Calu3 (cell line): ENCODE results near the gene RNF7. TPM values are rescaled to one million over a fixed set of nuclear protein-coding genes. Genes with fewer than 3 reads are reported as not detected.

Experiments used
- BruUV-seq: library from RNA; stranded (reverse); fragments of 400-500 nt; replicated peaks from 2 replicates; lab custom pipeline; 2021; lab: Mats Ljungman, UMichigan
- CTCF ChIA-PET: fragments of 300-600 bp; sonication (Branson Sonifier 250); formaldehyde crosslinking; loops from one replicate; lab custom pipeline; 2022; ENCODE audit warnings: antibody characterized with exemption; lab: Charles Lee
- DNase-seq: peaks from one replicate; pipeline ENCODE4 v3.0.0; 2022
- H3K27ac Mint-ChIP-seq: one replicate; pipeline ENCODE4 v1.8.0; 2022; ENCODE audit warnings: mixed read lengths; ENCODE audit not compliant: unreplicated experiment
- H3K27me3 Mint-ChIP-seq: one replicate; pipeline ENCODE4 v1.8.0; 2022; ENCODE audit warnings: mixed read lengths; ENCODE audit not compliant: unreplicated experiment
- H3K36me3 Mint-ChIP-seq: one replicate; pipeline ENCODE4 v1.8.0; 2022; ENCODE audit warnings: mild to moderate bottlenecking, moderate library complexity, mixed read lengths; ENCODE audit not compliant: insufficient read depth, unreplicated experiment
- H3K4me1 Mint-ChIP-seq: one replicate; pipeline ENCODE4 v1.8.0; 2022; ENCODE audit warnings: mild to moderate bottlenecking, low read depth, mixed read lengths; ENCODE audit not compliant: unreplicated experiment
- H3K4me3 Mint-ChIP-seq: one replicate; pipeline ENCODE4 v1.8.0; 2022; ENCODE audit warnings: mild to moderate bottlenecking, low read depth, moderate library complexity, mixed read lengths; ENCODE audit not compliant: unreplicated experiment
- H3K9me3 Mint-ChIP-seq: one replicate; pipeline ENCODE4 v1.8.0; 2022; ENCODE audit warnings: low read depth, mixed read lengths; ENCODE audit not compliant: unreplicated experiment
- CTCF ChIP-seq: fragments of 200-600 bp; IDR thresholded peaks from one replicate; pipeline ENCODE4 v1.8.0; 2022; ENCODE audit warnings: antibody characterized with exemption; ENCODE audit not compliant: unreplicated experiment
- intact Hi-C: fragments of 100-400 bp; cut with micrococcal nuclease; formaldehyde crosslinking; loops from one replicate; pipeline ENCODE4 v1.10.0; 2022; ENCODE audit not compliant: unreplicated experiment
- total RNA-seq: library from RNA; stranded (reverse); gene quantifications from 2 replicates; pipeline ENCODE4 v1.2.3, GENCODE V29; 2022

The RNF7 gene
- total RNA-seq, 1 experiment from 2014 or later: 108 TPM

- Mint-ChIP-seq H3K27me3 (no peaks in the 10 kb centered on the region), H3K4me3 (no peak overlapping the region), H3K4me1 (no peaks in the 10 kb centered on the region), H3K36me3 (peaks cover 24% of the 10 kb centered on the region), H3K27ac (no peak overlapping the region), H3K9me3 (no peaks in the 10 kb centered on the region)
- CTCF ChIA-PET: no interaction called here
- TF ChIP-seq CTCF: no peak
- no peak for DNase-seq
- BruUV-seq: no TSS peak
- intact Hi-C loops: loop anchor here (5.0 kb wide), 1 partner anchor 88 kb away; no protein-coding TSS in a partner anchor
Measured at GRCh38 chr3:141735176-141735575, 2.9 kb upstream of the RNF7 start.

GRCh38 chr3:141735770-141736465 is 2.2 kb upstream of the RNF7 start:
- no peak for TF ChIP-seq CTCF
- Mint-ChIP-seq H3K36me3 (peaks cover 28% of the 10 kb centered on the region), H3K27me3 (no peaks in the 10 kb centered on the region), H3K4me3 (no peak overlapping the region), H3K4me1 (peaks cover 5% of the 10 kb centered on the region), H3K27ac (no peak overlapping the region), H3K9me3 (no peaks in the 10 kb centered on the region)
- intact Hi-C loops: loop anchor here (5.0 kb wide), 1 partner anchor 89 kb away; no protein-coding TSS in a partner anchor
- CTCF ChIA-PET: no interaction called here
- no peak for DNase-seq
- no TSS peak for BruUV-seq

GRCh38 chr3:141737093-141737492 is 1.0 kb upstream of the RNF7 start:
- intact Hi-C loops: loop anchor here (5.0 kb wide), 1 partner anchor 90 kb away; no protein-coding TSS in a partner anchor

GRCh38 chr3:141737678-141738021 is 448 bp upstream of the RNF7 start:
- Mint-ChIP-seq H3K36me3 (peaks cover 32% of the 10 kb centered on the region), H3K27ac (peak overlapping the region; percentile 93), H3K4me3 (peak overlapping the region; percentile 95), H3K27me3 (no peaks in the 10 kb centered on the region), H3K4me1 (peaks cover 23% of the 10 kb centered on the region), H3K9me3 (no peaks in the 10 kb centered on the region)
- intact Hi-C loops: loop anchor here (1.0 to 5.0 kb wide), 5 partner anchors 90 to 277 kb away; no protein-coding TSS in a partner anchor
- DNase-seq: no peak
- CTCF ChIA-PET: interaction anchor here (1.5 to 2.2 kb wide), 3 partner anchors 13 to 176 kb away, joined by 3 to 9 read pairs (median 8); no protein-coding TSS in a partner anchor
- no TSS peak for BruUV-seq
- no peak for TF ChIP-seq CTCF

More at GRCh38 chr3:141737093-141737492, 1.0 kb upstream of the RNF7 start:
- Mint-ChIP-seq H3K4me3 (no peak overlapping the region), H3K36me3 (peaks cover 32% of the 10 kb centered on the region), H3K27me3 (no peaks in the 10 kb centered on the region), H3K27ac (no peak overlapping the region), H3K4me1 (peaks cover 17% of the 10 kb centered on the region), H3K9me3 (no peaks in the 10 kb centered on the region)
- BruUV-seq: no TSS peak
- no peak for TF ChIP-seq CTCF
- no peak for DNase-seq
- CTCF ChIA-PET: interaction anchor here (0.5 to 2.2 kb wide), 5 partner anchors 92 to 837 kb away, joined by 3 to 8 read pairs (median 3); no protein-coding TSS in a partner anchor
